GM21737 (cell line): Measurements from ENCODE around the gene KDM4B.
"Not testable (repeated sequence)": the region's sequence is repeated elsewhere in the genome, so short reads cannot be mapped to it uniquely, and the experiment has no call there.

ENCODE experiments used
- ATAC-seq: cut with Tn5 transposase; IDR thresholded peaks from one replicate; pipeline ENCODE4 v1.9.1; 2021; ENCODE audit warnings: mild to moderate bottlenecking, moderate library complexity; ENCODE audit not compliant: unreplicated experiment

The KDM4B gene

GRCh38 chr19:5147074-5147977 lies 178.4 kb downstream of the KDM4B start:
- ATAC-seq, result no peak

GRCh38 chr19:5147978-5148793 lies 179.3 kb downstream of the KDM4B start:
- no peak for ATAC-seq

- ATAC-seq, result no peak
Observed at GRCh38 chr19:5148794-5149190, 179.9 kb downstream of the KDM4B start.

- no peak for ATAC-seq
Observed at GRCh38 chr19:5149508-5149907, 180.6 kb downstream of the KDM4B start.

- no peak for ATAC-seq
Observed at GRCh38 chr19:5149932-5150901, 181.3 kb downstream of the KDM4B start.

GRCh38 chr19:5150902-5151741 lies 182.2 kb downstream of the KDM4B start:
- no peak for ATAC-seq

- no peak for ATAC-seq
Observed at GRCh38 chr19:5152013-5152763, 183.3 kb downstream of the KDM4B start.

GRCh38 chr19:5152767-5153532 lies 184.0 kb downstream of the KDM4B start:
- ATAC-seq, result no peak

GRCh38 chr19:5153601-5154128 lies 184.8 kb downstream of the KDM4B start:
- ATAC-seq, result no peak

- ATAC-seq, result no peak
Observed at GRCh38 chr19:5154129-5154798, 185.4 kb downstream of the KDM4B start.

- ATAC-seq, result no peak
Observed at GRCh38 chr19:5154799-5155426, 186.0 kb downstream of the KDM4B start.

- no peak for ATAC-seq
Observed at GRCh38 chr19:5155586-5156210, 186.8 kb downstream of the KDM4B start.

- no peak for ATAC-seq
Observed at GRCh38 chr19:5156231-5156986, 187.5 kb downstream of the KDM4B start.

GRCh38 chr19:5157186-5157585 lies 188.3 kb downstream of the KDM4B start:
- ATAC-seq, result no peak

GRCh38 chr19:5158549-5159134 lies 189.7 kb downstream of the KDM4B start:
- not testable (repeated sequence) for ATAC-seq
